GM12872 (cell line): ENCODE measurements around the gene NEK11.

Source experiments
- TF ChIP-seq, protein P1 (sequence below): IDR thresholded peaks from 3 replicates; pipeline ENCODE4 v1.5.1; 2011; ENCODE audit warnings: low read depth, mild to moderate bottlenecking, low read length, moderate library complexity; ENCODE audit not compliant: insufficient read depth

NEK11 gene

DNA sequence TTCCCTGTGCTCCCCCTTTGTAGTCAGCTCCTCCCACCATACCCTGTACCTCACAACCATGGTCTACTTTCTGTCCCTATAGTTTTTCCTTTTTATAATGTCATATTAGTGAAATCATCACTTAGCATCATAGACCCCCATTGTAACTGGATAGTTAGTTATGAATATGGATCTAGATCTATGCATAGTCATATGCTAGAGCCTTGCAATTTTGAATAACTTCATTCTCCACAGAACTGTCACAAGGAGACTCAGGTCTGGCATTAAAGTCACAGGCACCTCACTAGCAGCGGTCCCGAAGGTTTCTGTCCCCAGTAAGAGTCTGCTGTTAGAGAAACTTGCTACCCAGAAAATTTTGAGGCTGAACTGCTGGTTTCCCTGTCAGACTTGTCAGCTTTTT is 252.9 kb downstream of the NEK11 start:
- TF ChIP-seq, protein P1, sequence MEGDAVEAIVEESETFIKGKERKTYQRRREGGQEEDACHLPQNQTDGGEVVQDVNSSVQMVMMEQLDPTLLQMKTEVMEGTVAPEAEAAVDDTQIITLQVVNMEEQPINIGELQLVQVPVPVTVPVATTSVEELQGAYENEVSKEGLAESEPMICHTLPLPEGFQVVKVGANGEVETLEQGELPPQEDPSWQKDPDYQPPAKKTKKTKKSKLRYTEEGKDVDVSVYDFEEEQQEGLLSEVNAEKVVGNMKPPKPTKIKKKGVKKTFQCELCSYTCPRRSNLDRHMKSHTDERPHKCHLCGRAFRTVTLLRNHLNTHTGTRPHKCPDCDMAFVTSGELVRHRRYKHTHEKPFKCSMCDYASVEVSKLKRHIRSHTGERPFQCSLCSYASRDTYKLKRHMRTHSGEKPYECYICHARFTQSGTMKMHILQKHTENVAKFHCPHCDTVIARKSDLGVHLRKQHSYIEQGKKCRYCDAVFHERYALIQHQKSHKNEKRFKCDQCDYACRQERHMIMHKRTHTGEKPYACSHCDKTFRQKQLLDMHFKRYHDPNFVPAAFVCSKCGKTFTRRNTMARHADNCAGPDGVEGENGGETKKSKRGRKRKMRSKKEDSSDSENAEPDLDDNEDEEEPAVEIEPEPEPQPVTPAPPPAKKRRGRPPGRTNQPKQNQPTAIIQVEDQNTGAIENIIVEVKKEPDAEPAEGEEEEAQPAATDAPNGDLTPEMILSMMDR, result no peak

- TF ChIP-seq, protein P1, result no peak
Measured at GRCh38 chr3:131282379-131282778, 255.7 kb downstream of the NEK11 start.

GRCh38 chr3:131282967-131283366 is 256.3 kb downstream of the NEK11 start:
- TF ChIP-seq, protein P1, result no peak

DNA sequence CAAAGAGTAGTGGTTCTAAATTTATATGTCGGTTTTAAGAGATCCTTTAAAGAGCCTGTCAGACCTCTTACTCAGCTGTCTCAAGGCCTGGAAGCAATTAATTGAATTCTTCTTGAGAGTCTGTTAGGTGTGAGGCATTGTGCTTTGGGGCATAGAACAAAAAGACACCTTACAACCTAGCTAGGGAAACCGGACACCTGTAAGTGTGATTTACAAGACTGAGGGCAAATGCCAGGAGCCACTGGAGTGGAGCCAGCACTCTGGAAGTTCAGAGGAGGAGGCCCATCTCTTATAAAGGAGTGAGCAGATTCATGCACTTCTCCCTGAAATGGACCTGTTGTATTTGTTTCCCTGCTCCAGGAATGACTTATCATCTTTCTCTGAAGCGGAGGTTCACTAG is 257.2 kb downstream of the NEK11 start:
- TF ChIP-seq, protein P1, result no peak

DNA sequence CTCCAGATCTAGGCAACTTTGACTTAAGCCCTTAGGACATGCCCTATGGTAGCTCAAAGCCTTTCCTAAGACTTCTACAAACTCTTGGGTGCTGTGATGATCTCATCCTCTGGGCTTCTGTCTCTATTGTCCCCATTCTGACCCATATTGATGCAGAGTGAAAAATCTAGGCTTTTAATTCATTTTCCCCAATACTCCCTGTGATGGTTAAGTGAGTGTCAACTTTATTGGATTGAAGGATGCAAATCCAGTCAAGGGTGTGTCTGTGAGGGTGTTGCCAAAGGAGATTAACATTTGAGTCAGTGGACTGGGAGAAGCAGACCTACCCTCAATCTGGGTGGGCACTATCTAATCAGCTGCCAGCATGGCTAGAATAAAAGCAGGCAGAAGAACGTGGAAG is 257.6 kb downstream of the NEK11 start:
- TF ChIP-seq, protein P1, result no peak

DNA sequence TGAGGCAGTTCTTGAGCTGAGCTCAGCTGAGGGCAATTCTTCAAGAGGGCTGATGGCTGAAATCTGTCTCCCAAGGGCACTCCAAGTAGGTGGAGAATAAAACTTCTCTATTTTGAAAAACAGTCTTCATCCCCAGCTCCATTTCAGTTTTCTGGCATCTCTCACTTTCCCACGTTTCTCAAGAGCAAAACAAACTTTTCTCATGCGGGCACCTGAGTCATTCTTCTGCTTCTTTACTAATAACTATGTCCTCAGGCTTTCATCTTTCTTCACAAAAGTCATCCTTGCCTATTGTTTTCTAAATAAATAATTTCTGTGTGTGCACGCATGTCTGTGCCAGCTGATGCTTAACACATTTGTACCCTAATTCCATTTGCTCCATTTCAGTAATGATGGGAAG is 258.8 kb downstream of the NEK11 start:
- TF ChIP-seq, protein P1, result no peak

GRCh38 chr3:131299836-131300235 is 273.2 kb downstream of the NEK11 start:
- TF ChIP-seq, protein P1, result no peak

DNA sequence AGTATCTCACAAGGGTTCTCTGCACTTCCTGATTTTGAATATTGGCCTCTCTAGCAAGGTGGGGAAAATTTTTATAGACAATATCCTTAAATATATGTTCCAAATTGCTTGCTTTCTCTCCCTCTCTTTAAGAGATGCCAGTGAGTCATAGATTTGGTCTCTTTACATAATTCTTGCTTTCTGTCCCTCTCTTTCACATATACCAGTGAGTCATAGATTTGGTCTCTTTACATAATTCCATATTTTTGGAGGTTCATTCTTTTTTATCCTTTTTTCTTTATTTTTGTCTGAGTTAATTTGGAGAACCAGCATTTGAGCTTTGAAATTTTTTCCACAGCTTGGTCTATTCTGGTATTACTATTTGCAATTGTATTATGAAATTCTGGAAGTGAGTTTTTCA is 277.2 kb downstream of the NEK11 start:
- TF ChIP-seq, protein P1, result no peak
